HG03095 (cell line): ENCODE data around the gene TCF7L2.

Experiments used
- ATAC-seq: cut with Tn5 transposase; IDR thresholded peaks from one replicate; pipeline ENCODE4 v1.9.1; 2021; ENCODE audit warnings: moderate library complexity; ENCODE audit not compliant: unreplicated experiment

Gene TCF7L2

DNA sequence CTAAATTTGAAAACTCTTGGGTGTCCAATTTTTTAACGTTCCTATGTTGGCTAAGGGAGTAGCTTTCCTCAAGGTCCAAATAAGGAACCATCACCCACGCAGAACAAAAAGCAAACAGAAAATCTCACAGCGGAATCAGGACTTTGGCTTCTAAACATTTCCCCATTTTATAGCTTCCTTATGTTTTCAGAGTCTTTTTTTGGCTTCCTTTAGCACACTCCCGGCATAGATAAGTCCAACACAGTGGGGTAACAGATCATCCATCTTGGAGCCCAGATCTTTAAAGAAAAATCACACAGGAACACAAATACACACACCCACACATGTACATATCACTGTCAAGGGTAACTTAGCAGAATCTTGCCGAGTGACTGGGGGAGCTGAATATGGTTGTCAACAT is 4.2 kb upstream of the TCF7L2 start:
- ATAC-seq: no peak

DNA sequence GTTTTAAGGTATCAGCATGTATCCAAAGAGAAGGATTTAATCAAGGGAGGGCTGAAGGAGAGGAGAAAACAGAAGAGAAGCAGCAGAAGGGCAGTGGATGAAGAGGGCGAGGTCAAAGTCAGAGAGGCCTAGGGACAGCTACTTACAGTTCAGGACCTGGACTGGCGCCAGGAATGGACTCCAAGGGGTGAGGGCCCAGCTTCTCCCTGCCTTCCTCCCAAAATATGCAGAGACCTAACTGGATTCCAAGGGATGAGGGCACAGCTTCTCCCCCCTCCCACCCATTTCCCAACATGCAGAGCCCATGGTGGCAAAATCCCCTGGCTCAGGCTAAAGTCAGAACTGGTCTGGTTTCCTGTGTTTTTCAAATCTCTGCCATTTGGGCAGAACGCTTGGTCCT is 3.4 kb upstream of the TCF7L2 start:
- no peak for ATAC-seq

- ATAC-seq: no peak
Measured at GRCh38 chr10:112948196-112948595, 1.9 kb upstream of the TCF7L2 start.

DNA sequence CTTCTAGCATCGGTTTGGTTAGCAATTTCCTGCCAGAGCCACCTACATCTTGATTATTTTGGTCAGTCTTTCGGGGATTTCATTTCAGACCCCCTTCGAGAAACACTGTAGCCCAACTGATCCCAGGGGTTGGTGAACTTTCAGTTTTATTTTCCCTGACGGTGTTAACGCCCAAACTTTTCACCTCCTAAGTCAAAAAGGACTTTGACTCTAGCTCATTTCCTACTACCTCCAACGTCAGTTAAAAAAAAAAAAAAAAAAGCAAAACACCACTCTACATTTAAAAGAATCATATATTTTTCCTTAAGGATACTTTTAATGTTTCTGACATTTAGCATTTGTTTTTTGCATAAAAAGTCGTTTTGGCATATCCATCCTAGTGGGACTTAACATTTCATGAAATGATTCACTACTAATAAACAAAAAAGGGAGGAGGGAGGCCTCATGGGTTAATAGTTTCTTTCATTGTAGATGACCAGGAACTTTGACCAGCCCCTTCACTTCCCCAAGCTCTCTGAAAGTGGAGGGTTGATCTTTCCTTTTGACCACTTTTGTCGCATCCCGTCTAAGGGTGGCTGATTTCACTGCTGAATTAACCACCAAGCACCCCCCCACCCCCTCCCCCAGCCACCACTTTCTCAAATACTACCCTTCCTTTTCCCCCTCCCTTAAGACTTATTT is 764 bp upstream of the TCF7L2 start:
- ATAC-seq: no peak

DNA sequence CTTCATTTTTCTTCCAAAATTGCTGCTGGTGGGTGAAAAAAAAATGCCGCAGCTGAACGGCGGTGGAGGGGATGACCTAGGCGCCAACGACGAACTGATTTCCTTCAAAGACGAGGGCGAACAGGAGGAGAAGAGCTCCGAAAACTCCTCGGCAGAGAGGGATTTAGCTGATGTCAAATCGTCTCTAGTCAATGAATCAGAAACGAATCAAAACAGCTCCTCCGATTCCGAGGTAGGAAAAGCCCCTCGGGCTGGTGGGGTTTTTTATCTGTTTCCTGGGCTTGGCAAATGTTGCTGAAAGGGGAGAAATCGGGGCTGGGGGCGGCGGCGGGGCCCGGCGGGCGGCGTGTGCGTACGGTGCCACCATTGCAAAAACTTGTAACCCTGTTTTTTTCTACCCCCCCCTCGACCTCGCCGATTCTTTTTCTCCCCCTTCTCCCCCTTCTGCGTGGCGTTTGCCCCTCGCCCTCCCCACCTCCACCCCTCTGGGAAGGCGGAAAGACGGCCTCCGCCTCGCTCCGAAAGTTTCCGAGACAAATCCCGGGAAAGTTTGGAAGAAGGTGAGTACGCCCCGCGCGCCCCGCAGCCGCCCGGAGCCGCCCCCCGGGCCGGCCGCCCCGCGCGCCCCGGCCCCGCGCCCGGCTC is 789 bp downstream of the TCF7L2 start:
- ATAC-seq: no peak

GRCh38 chr10:112951359-112952281 is 1.6 kb downstream of the TCF7L2 start:
- no peak for ATAC-seq

GRCh38 chr10:112952282-112953173 is 2.5 kb downstream of the TCF7L2 start:
- ATAC-seq: no peak

DNA sequence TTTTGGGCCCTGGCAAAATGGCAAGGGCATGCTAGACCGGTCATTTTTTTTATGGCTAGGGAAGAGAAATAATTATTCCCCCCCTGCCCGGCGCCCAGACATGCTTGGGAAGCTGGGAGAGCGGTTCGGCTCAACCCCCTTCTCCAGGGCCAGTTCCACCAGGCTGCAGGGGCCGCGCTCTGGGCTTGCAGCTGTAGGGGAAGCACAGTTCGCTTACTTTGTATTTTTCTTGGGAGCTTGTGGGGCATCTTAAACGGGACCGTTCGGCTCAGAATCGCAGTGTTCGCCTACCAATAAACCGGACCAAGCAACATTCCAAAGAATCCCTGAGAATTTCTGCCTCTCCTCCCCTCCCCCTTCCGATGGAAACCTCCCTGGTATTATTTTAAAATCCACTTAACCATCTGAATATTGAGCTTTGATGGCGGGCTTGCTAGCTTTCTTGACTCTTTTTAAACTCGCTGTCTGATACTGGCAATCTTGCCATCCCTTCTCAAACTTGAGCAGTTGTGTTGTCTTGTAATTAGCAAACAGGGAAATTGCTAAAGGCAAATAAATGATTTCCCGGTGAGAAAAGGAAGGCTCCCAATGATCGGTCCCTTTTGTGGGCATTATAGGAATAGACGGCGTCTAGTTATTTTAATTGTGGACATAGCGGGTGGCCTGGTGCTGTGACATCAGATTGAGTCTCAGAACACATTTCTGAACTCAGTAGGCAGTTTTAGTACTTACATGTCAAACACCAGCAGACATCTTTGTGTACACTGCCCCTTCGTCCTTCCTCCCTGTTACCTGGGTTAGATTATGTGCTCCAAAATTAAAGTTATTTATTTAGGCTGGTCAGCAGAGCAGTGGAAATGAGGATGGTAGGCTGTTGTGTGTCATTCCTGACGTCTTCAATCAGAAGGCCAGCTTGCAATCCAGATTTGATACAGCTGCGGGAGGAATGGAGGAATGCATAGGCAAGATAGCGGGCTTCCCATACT is 3.4 kb downstream of the TCF7L2 start:
- no peak for ATAC-seq

GRCh38 chr10:112954974-112955581 is 5.0 kb downstream of the TCF7L2 start:
- no peak for ATAC-seq

DNA sequence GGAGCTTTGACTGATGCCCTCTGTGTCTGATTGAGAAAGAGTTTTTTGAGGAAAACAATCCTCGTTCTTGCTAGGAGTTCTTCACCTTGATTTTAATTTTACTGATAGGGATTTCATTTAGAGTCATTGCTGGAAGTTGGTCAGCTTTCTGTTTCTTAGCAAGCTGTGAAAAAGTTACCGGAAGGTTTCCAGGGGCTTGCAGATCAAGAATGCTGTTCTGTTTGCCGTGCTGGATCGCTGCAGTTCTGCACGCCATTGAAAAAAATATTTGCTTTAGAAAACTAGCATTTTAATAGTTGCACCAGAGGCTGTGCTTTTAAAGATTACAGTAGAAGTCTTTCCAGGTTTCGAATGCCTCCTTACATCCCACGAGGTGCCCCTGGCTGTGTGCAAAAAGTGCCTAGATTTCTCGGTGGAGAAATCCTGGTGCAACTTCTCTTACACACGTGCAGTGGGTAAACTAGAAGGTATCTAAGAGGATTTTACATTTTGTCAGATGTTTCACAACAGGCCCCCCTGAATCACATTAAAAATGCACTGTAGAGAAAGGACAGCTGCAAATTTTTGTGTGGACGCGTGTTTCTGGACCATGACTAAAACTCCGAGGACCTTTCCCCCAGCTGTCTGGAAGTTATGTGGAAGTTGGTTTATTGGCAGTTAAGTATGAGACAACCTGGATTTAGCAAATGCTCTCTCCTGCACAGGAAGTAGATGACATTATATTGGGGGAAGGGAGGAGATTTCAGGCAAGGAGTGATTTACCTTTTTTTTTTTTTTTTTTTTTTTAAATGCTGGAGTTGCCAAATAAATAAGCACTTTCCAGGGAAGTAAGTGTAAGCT is 5.8 kb downstream of the TCF7L2 start:
- ATAC-seq: no peak

- no peak for ATAC-seq
Measured at GRCh38 chr10:112956631-112957350, 6.7 kb downstream of the TCF7L2 start.

DNA sequence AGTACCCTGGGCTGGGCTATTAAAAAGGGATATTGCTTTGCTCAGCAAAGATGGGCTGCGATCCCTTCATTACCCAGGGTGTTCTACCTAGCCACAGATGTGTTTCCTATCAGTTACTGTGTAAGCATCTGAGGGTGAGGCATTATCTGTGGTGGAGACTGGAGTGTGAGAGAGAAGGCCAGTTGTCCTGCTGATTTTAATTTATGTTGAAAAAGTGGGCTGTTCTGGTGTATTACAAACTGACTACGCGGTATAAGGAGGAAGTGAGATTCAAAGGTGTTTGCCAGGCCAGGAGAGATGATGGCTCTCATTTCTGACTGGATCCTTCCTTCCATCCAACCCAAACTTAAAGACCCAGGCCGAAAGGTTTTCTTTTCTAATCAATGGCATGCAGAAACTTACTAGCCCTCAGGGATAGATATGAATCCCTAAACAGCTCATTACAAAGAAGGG is 7.6 kb downstream of the TCF7L2 start:
- ATAC-seq: no peak

- no peak for ATAC-seq
Measured at GRCh38 chr10:112958275-112958995, 8.4 kb downstream of the TCF7L2 start.

DNA sequence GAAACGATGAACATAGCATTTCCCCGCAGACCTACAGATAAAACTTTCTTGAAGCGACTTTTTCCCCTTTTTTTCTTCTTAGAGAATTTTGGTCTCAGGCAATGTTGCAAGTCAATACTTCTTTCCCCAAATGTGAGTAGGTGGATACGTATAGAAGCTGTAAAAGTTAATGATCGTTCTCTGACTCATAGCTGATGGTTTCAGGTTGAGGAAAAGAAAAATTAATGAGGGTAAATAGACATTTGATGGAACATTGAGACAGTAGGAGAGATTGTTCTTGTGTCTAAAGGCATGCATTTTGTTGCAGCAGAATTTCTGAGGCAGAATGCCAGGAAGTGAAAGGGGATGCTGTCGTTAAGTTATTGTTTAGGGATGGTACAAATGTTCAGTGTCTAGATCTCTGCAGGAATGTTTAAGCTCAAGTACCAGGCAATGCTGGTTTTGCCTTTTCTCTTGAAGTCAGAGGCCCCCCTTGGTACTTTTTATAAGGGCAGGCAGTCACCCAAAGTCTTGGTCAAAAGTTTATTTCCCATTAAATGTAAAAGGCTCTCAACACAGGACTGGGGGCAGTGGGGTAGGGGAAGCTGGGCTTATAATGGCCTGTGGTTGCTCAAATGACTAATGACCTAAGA is 9.3 kb downstream of the TCF7L2 start:
- no peak for ATAC-seq

GRCh38 chr10:112960151-112960681 is 10.2 kb downstream of the TCF7L2 start:
- no peak for ATAC-seq

DNA sequence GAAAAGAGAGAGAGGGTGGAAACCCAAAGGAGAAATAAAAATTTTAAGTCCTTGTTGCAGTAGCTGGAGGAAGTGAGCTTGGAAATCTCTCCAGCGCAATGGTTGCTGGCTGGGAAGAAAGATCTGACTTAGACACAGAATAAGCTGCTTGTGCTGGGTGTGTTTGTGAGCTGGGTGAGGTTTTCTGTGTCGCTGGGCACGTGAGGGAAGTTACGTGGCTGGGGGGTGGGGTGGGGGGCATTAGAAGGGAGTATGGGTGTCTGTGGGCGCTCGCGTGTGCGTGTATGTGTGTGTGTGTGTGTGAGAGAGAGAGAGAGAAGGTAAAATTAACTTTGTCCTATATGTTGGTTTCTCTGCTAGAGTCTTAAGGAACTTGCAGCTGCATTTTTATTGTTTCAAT is 11.6 kb downstream of the TCF7L2 start:
- no peak for ATAC-seq
